Adipocyte (in vitro differentiated cells): ENCODE measurements around the gene ZNF3.
"Not testable (repeated sequence)": the region's sequence is repeated elsewhere in the genome, so short reads cannot be mapped to it uniquely, and the experiment has no call there.

ENCODE experiments used
- DNase-seq: peaks from one replicate; pipeline ENCODE4 v3.0.0-alpha.2; 2015; ENCODE audit warnings: low read depth
- H3K27me3 ChIP-seq: replicated peaks from 2 replicates; pipeline ENCODE4 v1.7.0; 2013; ENCODE audit warnings: mild to moderate bottlenecking, low read length, moderate library complexity; ENCODE audit not compliant: control insufficient read depth, insufficient read depth
- H3K36me3 ChIP-seq: 2 replicates; pipeline ENCODE4 v1.7.0; 2013; ENCODE audit warnings: low read length, mild to moderate bottlenecking, moderate library complexity; ENCODE audit not compliant: control insufficient read depth, insufficient read depth, severe bottlenecking
- H3K4me1 ChIP-seq: 2 replicates; pipeline ENCODE4 v1.7.0; 2013; ENCODE audit warnings: mild to moderate bottlenecking, low read length, moderate library complexity; ENCODE audit not compliant: control insufficient read depth, insufficient read depth
- H3K4me3 ChIP-seq: 2 replicates; pipeline ENCODE4 v1.7.0; 2013; ENCODE audit warnings: mild to moderate bottlenecking, low read length, moderate library complexity
- H3K9ac ChIP-seq: 2 replicates; pipeline ENCODE4 v1.7.0; 2013; ENCODE audit warnings: mild to moderate bottlenecking, low read length, moderate library complexity
- H3K9me3 ChIP-seq: 2 replicates; pipeline ENCODE4 v1.7.0; 2013; ENCODE audit warnings: mild to moderate bottlenecking, low read length, moderate library complexity; ENCODE audit not compliant: control insufficient read depth

The ZNF3 gene

GRCh38 chr7:100081535-100082102, at the start of gene ZNF3:
Gene ZNF3 (minus strand): TSS chr7:100081723. CDS start chr7:100077357, 4,366 bp downstream.
- Histone ChIP-seq H3K9me3 (no peaks in the 10 kb centered on the region), H3K27me3 (no peaks in the 10 kb centered on the region), H3K9ac (peak within 1 kb of the TSS; percentile 98), H3K4me3 (peak within 1 kb of the TSS; percentile 95), H3K36me3 (peaks cover 19% of the 10 kb centered on the region), H3K4me1 (peaks cover 15% of the 10 kb centered on the region)
- DNase-seq, result peak; percentile 99

- H3K4me3 ChIP-seq, result no peak overlapping the region
- no peaks in the 10 kb centered on the region for H3K9me3 ChIP-seq
- no peaks in the 10 kb centered on the region for H3K27me3 ChIP-seq
- peaks cover 19% of the 10 kb centered on the region for H3K4me1 ChIP-seq
- H3K36me3 ChIP-seq, result no peaks in the 10 kb centered on the region
- DNase-seq, result peak; percentile 87
- peak overlapping the region; percentile 42 for H3K9ac ChIP-seq
These were observed 49.3 kb upstream of the ZNF3 start for GRCh38 chr7:100130608-100131453.

GRCh38 chr7:100130220-100130607, 48.7 kb upstream of the ZNF3 start:
- H3K9ac ChIP-seq, H3K4me3 ChIP-seq, H3K36me3 ChIP-seq, H3K27me3 ChIP-seq, H3K9me3 ChIP-seq, DNase-seq: not testable (repeated sequence)
- H3K4me1 ChIP-seq, result peaks cover 19% of the 10 kb centered on the region

GRCh38 chr7:100128637-100128963, 47.1 kb upstream of the ZNF3 start:
- Histone ChIP-seq H3K9me3 (no peaks in the 10 kb centered on the region), H3K4me1 (peaks cover 19% of the 10 kb centered on the region), H3K4me3 (no peak overlapping the region), H3K36me3 (peaks cover 4% of the 10 kb centered on the region), H3K9ac (no peak overlapping the region), H3K27me3 (no peaks in the 10 kb centered on the region)
- no peak for DNase-seq

- Histone ChIP-seq H3K9ac (peak overlapping the region; percentile 98), H3K4me3 (peak overlapping the region; percentile 98), H3K4me1 (peaks cover 19% of the 10 kb centered on the region), H3K27me3 (no peaks in the 10 kb centered on the region), H3K9me3 (no peaks in the 10 kb centered on the region), H3K36me3 (peaks cover 4% of the 10 kb centered on the region)
- DNase-seq, result peak; percentile 24
These were observed 46.5 kb upstream of the ZNF3 start for GRCh38 chr7:100127866-100128636.

GRCh38 chr7:100126931-100127865, 45.7 kb upstream of the ZNF3 start, which contains the start of gene MBLAC1:
Gene MBLAC1 (plus strand): TSS chr7:100126967. CDS start chr7:100127396, 429 bp downstream.
- H3K9ac ChIP-seq, result peak within 1 kb of the TSS; percentile 98
- H3K4me3 ChIP-seq, result peak within 1 kb of the TSS; percentile 98
- H3K9me3 ChIP-seq, result no peaks in the 10 kb centered on the region
- H3K27me3 ChIP-seq, result no peaks in the 10 kb centered on the region
- peaks cover 15% of the 10 kb centered on the region for H3K4me1 ChIP-seq
- DNase-seq, result peak; percentile 96
- peaks cover 4% of the 10 kb centered on the region for H3K36me3 ChIP-seq

GRCh38 chr7:100126239-100126930, 44.9 kb upstream of the ZNF3 start:
- peaks cover 15% of the 10 kb centered on the region for H3K4me1 ChIP-seq
- DNase-seq, result no peak
- peaks cover 4% of the 10 kb centered on the region for H3K36me3 ChIP-seq
- no peaks in the 10 kb centered on the region for H3K27me3 ChIP-seq
- H3K9me3 ChIP-seq, result no peaks in the 10 kb centered on the region
- peak overlapping the region; percentile 98 for H3K9ac ChIP-seq
- peak overlapping the region; percentile 98 for H3K4me3 ChIP-seq

GRCh38 chr7:100124301-100125230, 43.0 kb upstream of the ZNF3 start:
- no peak for DNase-seq
- no peaks in the 10 kb centered on the region for H3K27me3 ChIP-seq
- peaks cover 4% of the 10 kb centered on the region for H3K36me3 ChIP-seq
- peaks cover 20% of the 10 kb centered on the region for H3K4me1 ChIP-seq
- H3K9ac ChIP-seq, result no peak overlapping the region
- H3K4me3 ChIP-seq, result no peak overlapping the region
- no peaks in the 10 kb centered on the region for H3K9me3 ChIP-seq

- Histone ChIP-seq H3K36me3 (peaks cover 4% of the 10 kb centered on the region), H3K9ac (no peak overlapping the region), H3K4me3 (no peak overlapping the region), H3K27me3 (no peaks in the 10 kb centered on the region), H3K4me1 (peaks cover 17% of the 10 kb centered on the region), H3K9me3 (no peaks in the 10 kb centered on the region)
- no peak for DNase-seq
These were observed 41.0 kb upstream of the ZNF3 start for GRCh38 chr7:100122568-100122967.
